DND-41 (cell line): ENCODE results near the gene POLK.

ENCODE experiments used
- CTCF ChIP-seq: IDR thresholded peaks from 2 replicates; pipeline ENCODE4 v1.5.1; 2012; ENCODE audit warnings: borderline replicate concordance, low read length, moderate library complexity, mild to moderate bottlenecking; ENCODE audit not compliant: poor library complexity, severe bottlenecking; ENCODE audit errors: extremely low read depth
- EZH2 ChIP-seq: IDR thresholded peaks from 3 replicates; pipeline ENCODE4 v1.6.1; 2012; ENCODE audit warnings: borderline replicate concordance, low read depth, mild to moderate bottlenecking, moderate library complexity, low read length, inconsistent platforms; ENCODE audit not compliant: severe bottlenecking

- TF ChIP-seq CTCF = no peak
- TF ChIP-seq EZH2 = no peak
These were observed 108.7 kb downstream of the POLK start for GRCh38 chr5:75620184-75620959.
